K562 (cell line): ENCODE results near the gene ALOX5. TPM values are rescaled to one million over a fixed set of nuclear protein-coding genes. Genes with fewer than 3 reads are reported as not detected.
A peak's percentile ranks its signal among the peaks of the same experiment; 100 is the strongest.

Experiments used
- ATAC-seq: fragments of 200-7000 bp; cut with Tn5 transposase; 3 replicates; pipeline ENCODE4 v1.9.1; 2020; ENCODE audit warnings: moderate library complexity
- BruUV-seq: library from RNA; stranded (reverse); fragments of 400-500 nt; replicated peaks from 2 replicates; lab custom pipeline; 2021; lab: Mats Ljungman, UMichigan
- CTCF ChIA-PET: fragments of 300-600 bp; formaldehyde crosslinking; extraction: SDS; loops from one replicate; lab custom pipeline; 2021; ENCODE audit warnings: low intra/inter-chr PET ratio; lab: Yijun Ruan, JAX
- POLR2A ChIA-PET: fragments of 300-600, 350-650 bp; sonication (Branson Sonifier 250); formaldehyde crosslinking; extraction: SDS; loops from one replicate; lab custom pipeline; 2021; ENCODE audit warnings: antibody characterized with exemption, inconsistent platforms; lab: Yijun Ruan, JAX
- DNase-seq, 4 experiments: peaks; one replicate each; pipeline versions ENCODE4 v3.0.0 to v3.0.0-alpha.2; 2011 to 2018; ENCODE audit warnings: low spot score in 3 of 4, mixed read lengths in 3 of 4; ENCODE audit errors: extremely low read depth in 1 of 4
- FAIRE-seq: peaks from 2 replicates; lab custom pipeline; 2011; peaks lifted over from hg19 to GRCh38; lab: Jason Lieb, UNC
- H2AFZ ChIP-seq: 2 replicates; pipeline ENCODE4 v1.6.0; 2011; ENCODE audit warnings: low read depth, low read length, control low read depth, inconsistent platforms
- H3K27ac ChIP-seq: fragments of 200-600 bp; 3 replicates; pipeline ENCODE4 v1.8.0; 2011; ENCODE audit warnings: low read depth, mild to moderate bottlenecking, control low read depth, inconsistent platforms, low read length, moderate library complexity, mixed read lengths; ENCODE audit errors: extremely low read depth
- H3K27me3 ChIP-seq, 2 experiments: fragments of 300-600 bp in 1 of 2; 2 replicates in 1 of 2; 3 replicates in 1 of 2; pipeline versions ENCODE4 v1.6.0 to v1.8.0; 2011; ENCODE audit warnings: inconsistent platforms in 2 of 2, low read length in 2 of 2, mild to moderate bottlenecking in 1 of 2, mixed read lengths in 1 of 2, moderate library complexity in 1 of 2; ENCODE audit not compliant: control insufficient read depth in 2 of 2, insufficient read depth in 2 of 2
- H3K36me3 ChIP-seq: fragments of 300-600 bp; 3 replicates; pipeline ENCODE4 v1.8.0; 2011; ENCODE audit warnings: mild to moderate bottlenecking, low read length, inconsistent platforms; ENCODE audit not compliant: control insufficient read depth, insufficient read depth
- H3K4me1 ChIP-seq, 2 experiments: fragments of 200-600 bp in 1 of 2; replicated peaks in 1 of 2; 2 replicates in 1 of 2; 3 replicates in 1 of 2; pipeline versions ENCODE4 v1.5.1 to v1.8.0; 2011; ENCODE audit warnings: inconsistent platforms in 2 of 2, low read length in 2 of 2, mild to moderate bottlenecking in 1 of 2, mixed read lengths in 1 of 2, moderate library complexity in 1 of 2; ENCODE audit not compliant: control insufficient read depth in 2 of 2, insufficient read depth in 2 of 2
- H3K4me2 ChIP-seq: 2 replicates; pipeline ENCODE4 v1.6.1; 2011; ENCODE audit warnings: low read length, control low read depth, inconsistent platforms, mixed read lengths; ENCODE audit not compliant: insufficient read depth
- H3K4me3 ChIP-seq: fragments of 200-600 bp; sonication (generic), shearing (Covaris generic); 2 replicates; pipeline ENCODE4 v1.5.1; 2016; ENCODE audit warnings: control low read depth, inconsistent platforms
- H3K79me2 ChIP-seq: fragments of 200-600 bp; 3 replicates; pipeline ENCODE4 v1.8.0; 2011; ENCODE audit warnings: low read length, inconsistent platforms; ENCODE audit not compliant: control insufficient read depth, insufficient read depth
- H3K9ac ChIP-seq, 2 experiments: 2 replicates each; pipeline versions ENCODE4 v1.6.0 to v1.6.1; 2011; ENCODE audit warnings: low read depth in 2 of 2, low read length in 2 of 2, control low read depth in 1 of 2, inconsistent platforms in 1 of 2, mild to moderate bottlenecking in 1 of 2, mixed read lengths in 1 of 2; ENCODE audit not compliant: insufficient read depth in 1 of 2
- H3K9me1 ChIP-seq: one replicate; pipeline ENCODE4 v1.6.0; 2011; ENCODE audit warnings: inconsistent platforms, mild to moderate bottlenecking, low read length, moderate library complexity; ENCODE audit not compliant: control insufficient read depth, insufficient read depth
- H3K9me3 ChIP-seq: replicated peaks from 2 replicates; pipeline ENCODE4 v1.5.1; 2011; ENCODE audit warnings: low read depth, low read length, inconsistent platforms; ENCODE audit not compliant: control insufficient read depth, insufficient read depth
- H4K20me1 ChIP-seq: replicated peaks from 2 replicates; pipeline ENCODE4 v1.6.1; 2011; ENCODE audit warnings: low read length, inconsistent platforms, mixed read lengths; ENCODE audit not compliant: control insufficient read depth, insufficient read depth
- ARID1B ChIP-seq: fragments of 450-650 bp; IDR thresholded peaks from 2 replicates; pipeline ENCODE4 v1.6.1; 2016; ENCODE audit warnings: antibody characterized with exemption, mild to moderate bottlenecking, inconsistent platforms
- ETV5 ChIP-seq: sonication (generic); formaldehyde crosslinking; IDR thresholded peaks from 2 replicates; pipeline ENCODE4 v1.4.0; 2020; ENCODE audit warnings: low read depth, mild to moderate bottlenecking, missing genetic modification reagents
- HBP1 ChIP-seq: fragments of 450-650 bp; formaldehyde crosslinking; IDR thresholded peaks from 2 replicates; pipeline ENCODE4 v1.4.0; 2022; ENCODE audit warnings: missing genetic modification characterization
- NFIC ChIP-seq: fragments of 450-650 bp; IDR thresholded peaks from 2 replicates; pipeline ENCODE4 v1.6.1; 2017; ENCODE audit warnings: mild to moderate bottlenecking, inconsistent platforms
- RREB1 ChIP-seq: fragments of 250-450 bp; sonication (Bioruptor Pico); IDR thresholded peaks from 2 replicates; pipeline ENCODE4 v1.4.0; 2020
- SRSF9 ChIP-seq: fragments of 200-400 bp; formaldehyde crosslinking; IDR thresholded peaks from 2 replicates; pipeline ENCODE4 v1.6.1; 2017; ENCODE audit warnings: low read depth, low read length, borderline replicate concordance
- TAF9B ChIP-seq: fragments of 450-650 bp; IDR thresholded peaks from 2 replicates; pipeline ENCODE4 v1.6.1; 2018; ENCODE audit warnings: mild to moderate bottlenecking; ENCODE audit not compliant: partially characterized antibody
- WHSC1 ChIP-seq: IDR thresholded peaks from one replicate; pipeline ENCODE4 v1.6.1; 2012; ENCODE audit warnings: low read length, control low read depth, inconsistent platforms
- ZFX ChIP-seq: sonication (generic); formaldehyde crosslinking; IDR thresholded peaks from 2 replicates; pipeline ENCODE4 v1.8.0; 2022; ENCODE audit warnings: mild to moderate bottlenecking, missing genetic modification reagents, moderate library complexity
- WGBS: fragments of 100-300 bp; shearing (Covaris generic); methylation state at CpG from one replicate; pipeline ENCODE4 v1.1.6; 2016; ENCODE audit warnings: low coverage, mixed read lengths; ENCODE audit not compliant: insufficient coverage; ENCODE audit errors: missing lambda C conversion rate; 5-methylcytosine and 5-hydroxymethylcytosine counted together
- in situ Hi-C: fragments of 300-500 bp; cut with MboI; formaldehyde crosslinking; loops from 4 replicates; pipeline ENCODE4 v1.15.0; 2018; ENCODE audit warnings: inconsistent platforms, mixed read lengths
- intact Hi-C: fragments of 100-400 bp; cut with micrococcal nuclease; formaldehyde crosslinking; loops from 2 replicates; pipeline ENCODE4 v1.14.2; 2022
- polyA plus RNA-seq, 8 experiments: library from polyadenylated mRNA; depleted of rRNA in 4 of 8; stranded (reverse) in 5 of 8; unstranded in 3 of 8; fragments of >200 nt; fragmentation: Nextera tagmentation in 2 of 8; fragmentation: Illumina TruSeq in 1 of 8; extraction: Ambion mirVana in 2 of 8; extraction: Trizol in 1 of 8; gene quantifications; 2 replicates each; pipeline versions ENCODE4 v1.2.1 to v1.2.3, GENCODE V29; 2011 to 2014; ENCODE audit warnings: inconsistent platforms in 1 of 8, missing spikeins in 1 of 8
- total RNA-seq, 7 experiments: library from RNA; depleted of rRNA in 6 of 7; stranded (reverse); fragments of >200 nt in 6 of 7; fragmentation: Illumina TruSeq in 2 of 7; extraction: Trizol in 2 of 7; gene quantifications; 2 replicates each; pipeline versions ENCODE4 v1.2.1 to v1.2.3, GENCODE V29; 2011 to 2021; ENCODE audit warnings: low replicate concordance in 1 of 7

The ALOX5 gene
- total and polyA plus RNA-seq, 9 of the 15 experiments (the other 6 are each of a cell fraction or from before 2014, with no cell fraction given) = 0.10 to 2.4 (median 1.4) TPM

GRCh38 chr10:45466784-45467183, 92.8 kb downstream of the ALOX5 start:
- ChIA-PET CTCF (interaction anchor here (1.0 kb wide), 1 partner anchor 206 kb away, joined by 5 read pairs; the partner anchor contains the start of gene ZFAND4), POLR2A (no interaction called here)
- Histone ChIP-seq H3K4me3 (no peak overlapping the region), H3K4me1 (peaks cover 28 to 48% of the 10 kb centered on the region in 2 experiments), H3K27ac (no peak overlapping the region), H3K36me3 (peaks cover 16% of the 10 kb centered on the region), H3K9ac (peak overlapping the region in 1 of 2 experiments; percentile 3; a peak in 1 of 4 replicates), H3K27me3 (no peaks in the 10 kb centered on the region), H3K79me2 (peaks cover 42% of the 10 kb centered on the region), H4K20me1 (no peaks in the 10 kb centered on the region), H3K9me3 (no peaks in the 10 kb centered on the region), H3K9me1 (peaks cover 4% of the 10 kb centered on the region), H2AFZ (no peak overlapping the region), H3K4me2 (no peak overlapping the region)
- DNase-seq (no peak), FAIRE-seq (no peak), ATAC-seq (no peak)
- in situ Hi-C loops = loop anchor here (10.0 kb wide), 2 partner anchors 258 to 462 kb away; partner anchors contain the start of genes WASHC2C and ZNF22
- intact Hi-C loops = loop anchor here (5.0 kb wide), 3 partner anchors 229 to 561 kb away; no protein-coding TSS in a partner anchor
- BruUV-seq = no TSS peak
- whole genome bisulfite sequencing = 89% methylated on average over 5 of the region's 5 CpGs
- TF ChIP-seq SRSF9 (no peak), WHSC1 (peak; percentile 62)

GRCh38 chr10:45468079-45468478, 94.1 kb downstream of the ALOX5 start:
- no peaks in the 10 kb centered on the region for H3K27me3 ChIP-seq
- H3K9me3 ChIP-seq = no peaks in the 10 kb centered on the region
- 82% methylated on average over 5 of the region's 5 CpGs for WGBS
- no peaks in the 10 kb centered on the region for H4K20me1 ChIP-seq
- in situ Hi-C loops = loop anchor here (10.0 kb wide), 2 partner anchors 257 to 463 kb away; partner anchors contain the start of genes WASHC2C and ZNF22
- no TSS peak for BruUV-seq
- intact Hi-C loops = loop anchor here (5.0 kb wide), 3 partner anchors 231 to 559 kb away; no protein-coding TSS in a partner anchor
- peak overlapping the region; percentile 62; the same call in 1 of the 3 replicates for H3K27ac ChIP-seq
- DNase-seq (no peak), FAIRE-seq (no peak), ATAC-seq (no peak)
- peaks cover 47% of the 10 kb centered on the region for H3K79me2 ChIP-seq
- H2AFZ ChIP-seq = no peak overlapping the region
- ChIA-PET CTCF (no interaction called here), POLR2A (no interaction called here)
- H3K4me2 ChIP-seq = no peak overlapping the region
- peaks cover 31 to 57% of the 10 kb centered on the region in 2 experiments for H3K4me1 ChIP-seq
- peaks cover 4% of the 10 kb centered on the region for H3K9me1 ChIP-seq
- peaks cover 14% of the 10 kb centered on the region for H3K36me3 ChIP-seq
- H3K4me3 ChIP-seq = no peak overlapping the region
- no peak overlapping the region for H3K9ac ChIP-seq
- TF ChIP-seq RREB1 (CRISPR knock-in tag) (no peak), HBP1 (CRISPR knock-in tag) (no peak), NFIC (no peak), ETV5 (CRISPR knock-in tag) (no peak), TAF9B (no peak), ARID1B (no peak), ZFX (CRISPR knock-in tag) (no peak)
